Activated CD8-positive, alpha-beta memory T cell treated with anti-CD3 and anti-CD28 coated beads for 1 hour (primary cell): ENCODE measurements around the gene AGAP2.
"Not testable (repeated sequence)": the region's sequence is repeated elsewhere in the genome, so short reads cannot be mapped to it uniquely, and the experiment has no call there.

Experiments
- DNase-seq, 2 donors: peaks; one replicate each; pipeline ENCODE4 v3.0.0-alpha.2; 2020; ENCODE audit warnings: low read depth in 1 of 2; ENCODE audit errors: extremely low read depth in 1 of 2

AGAP2 gene

DNA sequence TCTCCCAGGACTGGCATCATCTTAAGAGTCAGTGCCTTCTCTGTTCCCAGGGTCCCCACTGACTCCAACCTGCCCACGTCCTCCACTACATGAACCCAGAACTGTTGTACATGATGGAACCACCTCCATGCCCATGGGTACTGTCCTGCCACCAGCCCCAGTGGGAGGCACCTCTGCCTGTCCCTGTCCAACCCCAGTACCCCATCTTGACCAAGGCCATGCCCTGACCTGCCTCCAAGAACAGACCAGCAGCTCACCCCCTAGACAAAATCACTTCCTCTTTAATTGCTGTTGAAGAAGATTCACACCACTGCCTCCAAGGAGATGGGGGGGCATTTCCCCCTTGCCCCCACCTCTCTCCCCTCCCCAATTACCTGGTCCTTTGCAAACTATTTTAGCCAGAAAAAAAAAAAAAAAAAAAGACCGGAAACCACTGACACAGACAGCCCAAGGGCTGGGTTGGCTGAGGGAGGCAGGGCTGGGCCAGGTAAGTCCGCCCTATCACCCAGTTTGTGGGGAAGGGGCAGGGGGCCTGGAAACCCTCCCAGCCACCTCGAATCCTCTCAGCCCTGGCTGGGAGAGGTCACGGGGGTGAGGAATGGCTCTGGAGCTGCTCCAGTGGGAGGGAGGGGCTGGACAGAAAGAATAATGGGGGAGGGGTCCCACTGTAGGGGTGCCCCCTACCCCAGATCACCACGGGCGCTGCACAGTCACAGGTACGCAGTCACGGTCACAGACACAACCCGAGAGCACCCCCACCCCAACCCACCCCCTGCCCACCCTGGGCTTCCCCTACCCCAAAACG lies 13.4 kb downstream of the AGAP2 start:
- DNase-seq = no peak

DNA sequence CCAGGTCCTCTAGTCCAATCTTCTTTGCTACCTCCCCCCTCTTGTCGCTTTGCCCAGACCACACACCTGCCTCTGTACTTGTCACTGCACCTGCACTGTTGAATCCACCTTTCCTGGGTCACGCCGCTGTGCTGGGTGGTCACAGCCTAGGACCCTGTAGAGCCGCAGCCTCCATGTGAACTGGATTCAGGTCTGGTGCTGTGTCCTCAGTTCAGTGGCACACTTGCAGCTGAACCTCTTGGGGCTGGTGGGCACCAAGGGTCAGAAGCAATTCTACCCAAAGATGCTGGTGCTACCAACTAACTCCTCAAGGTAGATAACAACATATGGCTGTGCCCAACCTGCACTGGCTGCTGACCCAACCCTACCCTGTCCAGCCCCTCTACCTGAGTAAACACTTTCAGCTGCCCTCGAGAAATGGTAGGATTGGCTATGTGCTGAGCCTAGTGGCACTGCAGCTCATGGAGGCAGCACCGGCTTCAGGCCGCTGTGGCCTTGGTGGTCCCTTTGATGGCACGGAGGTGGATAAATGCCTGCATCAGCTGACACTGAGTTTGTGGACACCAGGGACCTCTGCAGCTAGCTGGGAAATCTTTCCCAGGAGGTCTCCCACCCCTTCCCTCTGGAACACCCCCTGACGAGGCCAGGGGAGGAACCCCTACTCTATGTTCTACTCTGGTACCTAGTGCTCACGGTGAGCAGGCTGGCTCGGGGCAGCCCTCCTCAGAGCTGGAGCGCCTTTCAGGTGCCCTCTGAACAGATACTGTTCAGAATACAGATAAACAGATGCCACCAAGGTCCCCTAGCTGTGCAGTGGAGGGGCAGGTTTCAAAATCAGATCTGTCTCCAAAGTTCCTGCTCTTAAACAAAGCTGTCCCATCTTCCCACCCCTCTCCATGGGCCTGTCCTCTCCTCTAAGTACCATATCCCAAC lies 14.3 kb downstream of the AGAP2 start:
- DNase-seq = no peak

DNA sequence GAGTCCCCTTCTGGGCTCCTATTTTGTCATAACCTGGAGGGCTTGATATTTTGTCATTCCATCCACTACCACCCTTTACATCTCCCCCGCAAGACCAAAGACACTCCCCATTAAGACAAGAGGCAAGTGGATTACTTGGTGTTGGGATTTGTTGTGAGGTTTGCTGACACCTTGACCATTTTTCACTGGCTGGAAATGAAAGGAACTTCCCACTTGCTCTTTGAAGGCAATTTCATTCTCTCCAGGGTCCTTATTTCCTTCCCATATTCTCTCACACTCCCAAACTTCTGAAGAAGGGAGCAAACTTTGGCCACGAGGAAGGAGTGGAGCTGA lies 14.9 kb downstream of the AGAP2 start:
- no peak for DNase-seq

DNA sequence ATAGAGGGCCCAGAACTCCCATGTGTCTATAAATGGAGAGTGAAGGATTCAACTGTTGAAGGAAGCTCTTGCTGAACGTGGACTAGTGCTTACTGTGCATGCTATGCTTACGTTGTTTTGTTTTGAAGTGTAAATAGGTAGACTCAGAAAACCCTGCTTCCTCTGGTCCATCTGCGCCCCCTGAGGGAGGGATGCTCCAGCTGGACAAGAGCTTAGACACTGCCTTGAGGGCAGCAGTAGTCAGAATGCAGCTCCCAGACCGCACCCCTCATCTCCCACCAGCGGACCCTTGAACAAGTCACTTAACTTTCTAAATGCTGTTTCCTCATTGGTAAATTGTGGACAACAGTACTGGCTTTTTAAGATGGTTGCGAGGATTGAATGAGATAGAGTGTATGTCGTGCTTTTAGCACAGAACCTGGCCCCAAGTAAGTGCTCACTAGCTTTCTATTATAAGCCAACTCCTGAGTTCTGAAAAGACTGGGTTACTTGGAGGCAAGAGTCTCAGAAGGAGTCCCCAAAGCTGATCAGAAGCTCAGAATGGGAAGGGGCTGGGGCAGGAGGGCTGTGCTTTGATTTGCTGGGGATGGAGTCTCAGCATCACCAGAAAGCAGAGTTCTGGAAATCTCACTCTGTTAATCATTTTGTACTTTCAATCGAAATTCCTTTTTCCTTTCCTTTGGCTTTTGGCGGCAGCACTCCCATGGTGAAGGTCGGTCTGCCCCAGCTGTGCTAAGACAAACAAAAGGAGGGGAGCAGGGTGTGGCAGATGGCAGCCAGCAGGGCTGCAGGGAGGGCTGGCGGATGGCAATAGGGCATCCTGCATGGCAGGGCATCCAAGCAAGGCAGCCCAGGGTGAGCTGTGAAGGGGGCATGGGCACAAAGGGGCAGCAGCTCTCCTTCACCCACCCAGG lies 15.6 kb downstream of the AGAP2 start:
- no peak for DNase-seq

DNA sequence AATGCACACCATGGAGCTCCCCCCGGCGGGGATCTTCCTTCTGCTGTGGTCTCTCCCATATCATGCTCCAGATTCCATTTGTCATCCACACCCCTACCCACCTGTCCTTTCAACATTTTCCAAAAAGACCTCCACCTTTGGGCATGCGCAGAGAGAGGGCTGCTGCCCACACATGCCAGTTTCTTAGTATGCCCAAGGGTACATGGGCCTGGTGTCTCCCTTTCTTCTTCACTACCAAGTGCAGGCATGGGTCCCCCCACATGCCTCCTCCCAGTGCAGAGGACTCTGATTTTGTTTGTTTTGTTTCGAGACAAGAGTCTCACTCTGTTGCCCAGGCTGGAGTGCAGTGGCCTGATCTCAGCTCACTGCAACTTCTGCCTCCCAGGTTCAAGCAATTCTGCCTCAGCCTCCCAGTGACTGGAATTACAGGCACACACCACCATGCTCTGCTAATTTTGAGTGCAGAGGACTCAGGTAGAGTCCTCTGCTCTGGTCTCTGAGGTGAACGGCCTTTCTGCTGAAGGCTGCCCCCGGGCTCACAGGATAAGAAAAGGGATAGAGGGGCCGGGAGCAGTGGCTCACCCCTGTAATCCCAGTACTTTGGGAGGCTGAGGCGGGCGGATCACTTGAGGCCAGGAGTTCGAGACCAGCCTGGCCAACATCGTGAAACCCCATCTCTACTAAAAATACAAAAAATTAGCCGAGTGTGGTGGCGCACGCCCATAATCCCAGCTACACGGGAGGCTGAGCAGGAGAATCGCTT lies 16.5 kb downstream of the AGAP2 start:
- not testable (repeated sequence) for DNase-seq

DNA sequence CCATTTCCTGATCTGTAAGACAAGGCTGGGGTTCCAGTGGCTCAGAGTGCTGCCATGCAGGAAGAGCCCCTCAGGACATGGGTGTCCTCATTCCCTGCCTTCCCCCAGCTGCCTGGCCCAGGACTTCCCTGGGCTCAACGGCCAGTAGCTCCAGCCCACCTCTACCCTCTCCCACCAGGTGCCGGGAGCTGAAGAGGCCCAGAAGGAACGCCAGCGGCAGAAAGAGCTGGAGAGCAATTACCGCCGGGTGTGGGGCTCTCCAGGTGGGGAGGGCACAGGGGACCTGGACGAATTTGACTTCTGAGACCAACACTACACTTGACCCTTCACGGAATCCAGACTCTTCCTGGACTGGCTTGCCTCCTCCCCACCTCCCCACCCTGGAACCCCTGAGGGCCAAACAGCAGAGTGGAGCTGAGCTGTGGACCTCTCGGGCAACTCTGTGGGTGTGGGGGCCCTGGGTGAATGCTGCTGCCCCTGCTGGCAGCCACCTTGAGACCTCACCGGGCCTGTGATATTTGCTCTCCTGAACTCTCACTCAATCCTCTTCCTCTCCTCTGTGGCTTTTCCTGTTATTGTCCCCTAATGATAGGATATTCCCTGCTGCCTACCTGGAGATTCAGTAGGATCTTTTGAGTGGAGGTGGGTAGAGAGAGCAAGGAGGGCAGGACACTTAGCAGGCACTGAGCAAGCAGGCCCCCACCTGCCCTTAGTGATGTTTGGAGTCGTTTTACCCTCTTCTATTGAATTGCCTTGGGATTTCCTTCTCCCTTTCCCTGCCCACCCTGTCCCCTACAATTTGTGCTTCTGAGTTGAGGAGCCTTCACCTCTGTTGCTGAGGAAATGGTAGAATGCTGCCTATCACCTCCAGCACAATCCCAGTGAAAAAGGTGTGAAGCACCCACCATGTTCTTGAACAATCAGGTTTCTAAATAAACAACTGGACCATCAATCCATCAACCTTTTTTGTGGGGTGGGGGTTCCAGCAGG lies 17.6 kb downstream of the AGAP2 start:
- no peak for DNase-seq

DNA sequence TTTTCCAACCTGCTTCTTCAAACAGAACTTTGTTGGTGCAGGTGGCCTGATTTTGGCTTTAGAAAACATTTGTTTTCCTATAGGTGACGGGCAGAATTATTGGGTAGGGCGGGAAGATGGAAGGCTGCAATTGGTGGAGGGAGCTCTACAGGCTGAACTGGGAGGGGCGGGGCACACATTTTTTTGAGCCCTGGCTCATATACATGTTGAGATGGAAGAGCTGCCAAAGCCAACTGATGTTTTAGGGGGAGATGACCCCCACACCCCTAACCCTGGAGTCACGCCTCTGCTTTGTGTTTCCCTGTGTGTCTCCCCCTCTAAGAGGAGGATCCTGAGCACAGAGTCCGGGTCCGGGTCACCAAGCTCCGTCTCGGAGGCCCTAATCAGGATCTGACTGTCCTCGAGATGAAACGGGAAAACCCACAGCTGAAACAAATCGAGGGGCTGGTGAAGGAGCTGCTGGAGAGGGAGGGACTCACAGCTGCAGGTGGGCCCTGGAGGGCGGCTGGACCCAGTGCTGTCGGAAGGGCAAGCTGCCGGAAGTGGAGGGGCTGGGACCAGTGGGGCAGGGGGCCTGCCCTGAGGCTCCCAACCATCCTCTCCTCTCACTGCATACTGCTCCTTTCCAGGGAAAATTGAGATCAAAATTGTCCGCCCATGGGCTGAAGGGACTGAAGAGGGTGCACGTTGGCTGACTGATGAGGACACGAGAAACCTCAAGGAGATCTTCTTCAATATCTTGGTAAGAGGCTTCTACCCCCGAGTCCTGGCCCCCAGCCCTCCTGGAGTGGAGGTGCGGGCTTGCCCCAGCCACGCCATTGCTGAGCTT lies 18.6 kb downstream of the AGAP2 start:
- no peak for DNase-seq

DNA sequence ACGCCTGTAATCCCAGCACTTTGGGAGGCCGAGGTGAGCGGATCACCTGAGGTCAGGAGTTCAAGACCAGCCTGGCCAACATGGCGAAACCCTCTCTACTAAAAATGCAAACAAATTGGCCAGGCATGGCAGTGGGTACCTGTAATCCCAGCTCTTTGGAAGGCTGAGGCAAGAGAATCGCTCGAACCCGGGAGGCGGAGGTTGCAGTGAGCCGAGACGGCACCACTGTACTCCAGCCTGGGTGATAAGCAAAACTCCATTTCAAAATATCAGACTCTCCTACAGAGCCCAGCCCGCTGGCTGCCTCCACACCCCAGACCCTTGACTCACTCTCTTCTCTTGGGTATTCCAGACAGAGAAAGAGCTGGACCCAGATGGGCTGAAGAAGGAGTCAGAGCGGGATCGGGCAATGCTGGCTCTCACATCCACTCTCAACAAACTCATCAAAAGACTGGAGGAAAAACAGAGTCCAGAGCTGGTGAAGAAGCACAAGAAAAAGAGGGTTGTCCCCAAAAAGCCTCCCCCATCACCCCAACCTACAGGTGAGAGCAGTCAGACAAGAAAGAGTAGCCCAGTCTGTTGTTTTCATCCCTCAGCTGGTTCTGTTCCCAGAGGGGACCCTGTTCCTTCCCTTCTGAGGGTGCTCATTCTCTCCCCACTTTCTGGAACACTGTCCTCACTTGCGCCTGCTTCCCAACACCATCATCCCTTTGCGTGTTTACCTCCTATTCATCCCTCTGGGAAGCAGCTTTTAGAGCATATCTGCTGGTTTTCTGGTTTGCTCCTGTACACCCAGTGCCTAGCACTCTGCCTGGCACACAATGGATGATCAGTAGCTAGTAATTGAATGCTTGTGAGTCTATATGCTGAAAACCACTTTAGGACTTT lies 19.7 kb downstream of the AGAP2 start:
- no peak for DNase-seq

DNA sequence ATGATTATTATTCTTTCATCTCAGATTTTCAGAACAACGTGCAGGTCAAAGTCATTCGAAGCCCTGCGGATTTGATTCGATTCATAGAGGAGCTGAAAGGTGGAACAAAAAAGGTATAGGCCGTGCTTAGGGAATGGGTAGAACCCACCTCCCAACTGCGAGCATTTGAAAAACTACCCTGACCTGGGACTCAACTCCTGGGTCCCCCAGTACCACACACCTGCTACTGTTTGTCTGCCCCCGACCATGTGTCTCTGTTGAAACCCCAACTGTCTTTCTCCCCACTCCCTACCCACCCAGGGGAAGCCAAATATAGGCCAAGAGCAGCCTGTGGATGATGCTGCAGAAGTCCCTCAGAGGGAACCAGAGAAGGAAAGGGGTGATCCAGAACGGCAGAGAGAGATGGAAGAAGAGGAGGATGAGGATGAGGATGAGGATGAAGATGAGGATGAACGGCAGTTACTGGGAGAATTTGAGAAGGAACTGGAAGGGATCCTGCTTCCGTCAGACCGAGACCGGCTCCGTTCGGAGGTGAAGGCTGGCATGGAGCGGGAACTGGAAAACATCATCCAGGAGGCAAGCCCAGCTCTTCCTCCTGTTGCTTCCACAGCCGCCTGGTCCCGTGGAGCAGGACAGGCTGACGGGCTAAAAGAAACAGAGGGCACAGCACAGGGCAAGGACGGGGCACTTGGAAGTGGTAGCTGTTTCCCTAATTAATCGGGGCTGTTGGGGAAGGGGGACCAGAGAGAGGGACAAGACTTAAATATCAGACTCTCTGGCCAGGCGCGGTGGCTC lies 20.5 kb downstream of the AGAP2 start:
- no peak for DNase-seq

DNA sequence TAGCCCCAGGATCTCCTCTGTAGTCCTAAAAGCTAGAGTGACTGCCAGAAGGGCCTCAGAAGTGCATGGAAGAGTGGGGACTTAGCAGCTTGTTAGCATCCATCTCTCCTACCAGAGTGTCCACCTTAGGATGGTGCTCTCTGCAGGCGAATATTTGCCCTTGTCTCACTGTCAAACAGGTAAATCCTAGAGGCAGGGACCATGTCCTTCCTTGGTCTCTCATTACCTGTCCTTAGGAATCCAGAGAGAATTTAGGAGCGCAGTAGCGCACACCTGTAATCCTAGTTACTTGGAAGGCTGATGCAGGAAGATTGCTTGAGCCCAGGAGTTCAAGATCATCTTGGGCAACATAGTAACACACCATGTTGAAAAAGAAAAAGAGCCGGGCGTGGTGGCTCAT lies 21.4 kb downstream of the AGAP2 start:
- DNase-seq = no peak

DNA sequence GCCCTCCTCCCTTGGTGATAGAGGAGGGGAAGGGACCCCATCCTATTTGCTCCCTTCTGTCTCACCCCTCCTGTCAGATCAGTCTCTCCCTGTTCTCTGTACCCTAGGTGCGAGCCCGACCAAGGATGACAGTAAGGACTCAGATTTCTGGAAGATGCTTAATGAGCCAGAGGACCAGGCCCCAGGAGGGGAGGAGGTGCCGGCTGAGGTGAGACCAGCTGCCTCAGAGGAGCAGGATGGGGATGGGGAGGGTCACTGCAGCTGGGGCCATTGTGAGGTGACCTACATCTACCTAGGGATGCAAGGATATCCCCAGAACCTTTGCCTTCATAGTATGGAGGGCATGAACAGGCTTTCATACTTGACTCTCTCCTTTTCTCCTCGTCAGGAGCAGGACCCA lies 22.2 kb downstream of the AGAP2 start:
- DNase-seq = no peak

DNA sequence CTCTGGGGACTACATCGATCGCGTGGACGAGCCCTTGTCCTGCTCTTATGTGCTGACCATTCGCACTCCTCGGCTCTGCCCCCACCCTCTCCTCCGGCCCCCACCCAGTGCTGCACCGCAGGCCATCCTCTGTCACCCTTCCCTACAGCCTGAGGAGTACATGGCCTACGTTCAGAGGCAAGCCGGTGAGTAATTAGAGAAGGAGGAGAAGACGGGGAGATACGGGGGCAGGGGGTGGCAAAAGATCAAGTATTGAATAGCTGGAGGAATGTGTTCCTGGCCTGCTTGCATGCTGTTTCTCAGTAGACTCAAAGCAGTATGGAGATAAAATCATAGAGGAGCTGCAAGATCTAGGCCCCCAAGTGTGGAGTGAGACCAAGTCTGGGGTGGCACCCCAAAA lies 22.8 kb downstream of the AGAP2 start:
- no peak for DNase-seq

DNA sequence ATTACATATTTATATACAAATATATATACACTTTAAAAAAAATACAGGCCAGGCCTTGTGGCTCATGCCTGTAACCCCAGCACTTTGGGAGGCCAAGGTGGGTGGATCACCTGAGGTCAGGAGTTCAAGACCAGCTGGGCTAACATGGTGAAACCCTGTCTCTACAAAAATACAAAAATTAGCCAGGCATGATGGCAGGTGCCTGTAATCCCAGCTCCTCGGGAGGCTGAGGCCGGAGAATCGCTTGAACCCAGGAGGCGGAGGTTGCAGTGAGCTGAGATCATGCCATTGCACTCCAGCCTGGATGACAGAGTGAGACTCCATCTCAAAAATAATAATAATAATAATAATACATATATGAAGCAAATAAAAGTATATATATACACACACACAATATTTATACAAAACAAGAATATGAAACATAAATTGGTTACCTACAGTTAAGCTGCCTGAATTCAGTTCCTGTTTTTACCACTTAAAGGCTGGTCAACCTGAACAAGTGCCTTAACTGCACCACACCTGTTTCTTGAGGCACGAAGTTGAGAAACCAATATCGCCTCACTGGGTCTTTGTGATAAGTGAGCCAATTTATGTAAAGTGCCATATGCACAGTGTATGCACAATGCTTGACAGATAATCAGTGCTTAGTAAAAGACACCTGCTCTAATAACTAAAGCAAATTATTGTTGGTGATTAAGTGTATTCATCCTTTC lies 23.4 kb downstream of the AGAP2 start:
- DNase-seq = not testable (repeated sequence)

DNA sequence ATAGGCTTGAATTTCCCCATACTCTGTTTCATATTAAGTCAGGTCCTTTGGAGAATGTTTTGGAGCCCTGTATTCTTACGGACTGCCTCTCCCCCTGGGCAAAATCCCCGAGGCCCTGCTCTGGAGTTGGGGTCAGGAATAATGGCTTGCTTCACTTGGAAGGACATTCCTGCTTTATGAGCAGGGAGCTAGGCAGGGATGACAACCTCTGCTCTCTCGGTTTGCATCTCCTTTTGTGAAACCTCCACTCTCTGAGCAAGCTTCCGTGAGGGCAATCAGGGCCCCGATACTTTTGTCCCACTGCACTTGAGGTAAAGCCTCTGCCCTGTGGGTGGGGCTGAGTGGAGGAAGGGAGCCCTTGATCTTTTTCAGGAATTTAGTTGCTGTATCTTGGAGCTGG lies 25.3 kb downstream of the AGAP2 start:
- no peak for DNase-seq

DNA sequence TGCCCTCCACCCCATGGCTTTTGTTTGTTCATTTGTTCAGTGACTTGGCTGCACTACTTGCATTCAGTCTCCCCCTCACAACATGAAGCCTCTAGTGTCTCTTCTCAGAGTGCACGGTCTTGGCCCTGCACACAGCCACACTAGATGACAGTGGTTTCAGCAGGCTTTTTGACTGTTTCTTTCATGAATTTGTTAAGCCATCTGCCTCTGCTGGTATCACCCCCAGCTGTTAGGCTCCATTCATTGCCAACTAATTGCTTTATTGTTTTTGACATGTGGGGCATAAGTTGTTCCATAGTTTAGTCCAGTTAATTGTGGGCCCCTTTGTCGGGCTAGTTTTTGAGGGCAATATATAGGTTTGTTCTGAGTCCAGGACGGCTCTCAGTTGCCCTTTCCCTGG lies 25.8 kb downstream of the AGAP2 start:
- DNase-seq = no peak

DNA sequence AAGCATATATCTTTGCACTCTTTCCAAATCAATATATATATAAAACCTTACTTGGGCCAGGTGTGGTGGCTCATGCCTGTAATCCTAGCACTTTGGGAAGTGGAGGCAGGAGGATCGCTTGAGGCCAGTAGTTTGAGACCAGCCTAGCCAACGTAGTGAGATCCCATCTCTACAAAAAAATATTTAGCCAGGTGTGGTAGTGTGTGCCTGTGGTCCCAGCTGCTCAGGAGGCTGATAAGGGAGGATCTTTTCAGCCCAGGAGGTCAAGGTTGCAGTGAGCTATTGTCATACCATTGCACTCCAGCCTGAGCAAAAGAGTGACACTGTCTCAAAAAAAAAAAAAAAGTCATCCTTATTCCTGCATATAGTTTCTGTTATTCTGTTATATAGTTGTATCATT lies 30.2 kb downstream of the AGAP2 start:
- no peak for DNase-seq
